ENCODE data around the gene MORF4L1.
"Not testable (repeated sequence)": the region's sequence is repeated elsewhere in the genome, so short reads cannot be mapped to it uniquely, and the experiment has no call there.

The MORF4L1 gene

GRCh38 chr15:78895471-78895870 lies 22.8 kb downstream of the MORF4L1 start:
- Histone ChIP-seq H3K36me3 (peaks cover 94% of the 10 kb centered on the region), H3K4me3 (ENCODE audit: low read depth, low read length) (no peak overlapping the region), H3K27me3 (ENCODE audit: insufficient read depth, low read depth, severe bottlenecking) (no peaks in the 10 kb centered on the region), H3K27ac (no peak overlapping the region), H3K9me3 (ENCODE audit: severe bottlenecking) (no peaks in the 10 kb centered on the region)
- no peak for DNase-seq
- TF ChIP-seq CTCF (IDR thresholded peaks at IDR 0.05; ENCODE audit: low read depth, low read length) = no peak

GRCh38 chr15:78898540-78898939 lies 25.9 kb downstream of the MORF4L1 start:
- Histone ChIP-seq H3K27ac (no peak overlapping the region), H3K36me3 (peaks cover 93% of the 10 kb centered on the region)

GRCh38 chr15:78900819-78901533 lies 28.3 kb downstream of the MORF4L1 start:
- peaks cover 90% of the 10 kb centered on the region for H3K36me3 ChIP-seq
- not testable (repeated sequence) for H3K27me3 ChIP-seq (ENCODE audit: insufficient read depth, low read depth, severe bottlenecking); H3K4me3 ChIP-seq (ENCODE audit: low read depth, low read length); H3K9me3 ChIP-seq (ENCODE audit: severe bottlenecking); H3K27ac ChIP-seq; DNase-seq

More at GRCh38 chr15:78898540-78898939, 25.9 kb downstream of the MORF4L1 start:
- no peak for TF ChIP-seq CTCF (IDR thresholded peaks at IDR 0.05; ENCODE audit: low read depth, low read length)
- no peak for DNase-seq
- Histone ChIP-seq H3K27me3 (ENCODE audit: insufficient read depth, low read depth, severe bottlenecking) (no peaks in the 10 kb centered on the region), H3K4me3 (ENCODE audit: low read depth, low read length) (no peak overlapping the region), H3K9me3 (ENCODE audit: severe bottlenecking) (no peaks in the 10 kb centered on the region)

GRCh38 chr15:78902281-78903032 lies 29.8 kb downstream of the MORF4L1 start:
- H3K27me3 ChIP-seq (ENCODE audit: insufficient read depth, low read depth, severe bottlenecking); H3K27ac ChIP-seq; H3K4me3 ChIP-seq (ENCODE audit: low read depth, low read length); H3K9me3 ChIP-seq (ENCODE audit: severe bottlenecking); DNase-seq: not testable (repeated sequence)
- H3K36me3 ChIP-seq = peaks cover 96% of the 10 kb centered on the region

- Histone ChIP-seq H3K27ac (no peak overlapping the region), H3K36me3 (peaks cover 86% of the 10 kb centered on the region), H3K9me3 (ENCODE audit: severe bottlenecking) (no peaks in the 10 kb centered on the region), H3K4me3 (ENCODE audit: low read depth, low read length) (no peak overlapping the region), H3K27me3 (ENCODE audit: insufficient read depth, low read depth, severe bottlenecking) (no peaks in the 10 kb centered on the region)
- no peak for DNase-seq
- no peak for TF ChIP-seq CTCF (IDR thresholded peaks at IDR 0.05; ENCODE audit: low read depth, low read length)
Observed at GRCh38 chr15:78904599-78905358, 32.1 kb downstream of the MORF4L1 start.

- no peak for TF ChIP-seq CTCF (IDR thresholded peaks at IDR 0.05; ENCODE audit: low read depth, low read length)
- DNase-seq = no peak
- Histone ChIP-seq H3K36me3 (peaks cover 78% of the 10 kb centered on the region), H3K9me3 (ENCODE audit: severe bottlenecking) (no peaks in the 10 kb centered on the region), H3K27me3 (ENCODE audit: insufficient read depth, low read depth, severe bottlenecking) (no peaks in the 10 kb centered on the region), H3K27ac (no peak overlapping the region), H3K4me3 (ENCODE audit: low read depth, low read length) (no peak overlapping the region)
Observed at GRCh38 chr15:78906316-78906620, 33.6 kb downstream of the MORF4L1 start.

Data from WERI-Rb-1 (cell line).